IMR-90 (cell line): Measurements from ENCODE around the gene RNF17.

Experiments used
- BHLHE40 ChIP-seq: fragments of 150-350 bp; IDR thresholded peaks from 2 replicates; pipeline ENCODE4 v1.6.1; 2016; ENCODE audit warnings: mild to moderate bottlenecking, low read depth, low read length
- POLR2A ChIP-seq: IDR thresholded peaks from 2 replicates; pipeline ENCODE4 v1.6.1; 2012; ENCODE audit warnings: mild to moderate bottlenecking, low read depth, low read length
- RFX5 ChIP-seq: IDR thresholded peaks from 2 replicates; pipeline ENCODE4 v1.8.0; 2012; ENCODE audit warnings: low read depth, mild to moderate bottlenecking, low read length, moderate library complexity
- SMC3 ChIP-seq: fragments of 150-350 bp; IDR thresholded peaks from 2 replicates; pipeline ENCODE4 v1.6.1; 2016; ENCODE audit warnings: low read depth, mild to moderate bottlenecking, antibody characterized with exemption, low read length, moderate library complexity
- TF ChIP-seq, protein P1 (sequence below): conservative IDR thresholded peaks from 2 replicates; pipeline ENCODE4 v1.5.1; 2012; ENCODE audit warnings: mild to moderate bottlenecking, low read depth, low read length, improper control_type of control experiment

GRCh38 chr13:24854311-24854710, 90.3 kb downstream of the RNF17 start:
- TF ChIP-seq, protein P1, sequence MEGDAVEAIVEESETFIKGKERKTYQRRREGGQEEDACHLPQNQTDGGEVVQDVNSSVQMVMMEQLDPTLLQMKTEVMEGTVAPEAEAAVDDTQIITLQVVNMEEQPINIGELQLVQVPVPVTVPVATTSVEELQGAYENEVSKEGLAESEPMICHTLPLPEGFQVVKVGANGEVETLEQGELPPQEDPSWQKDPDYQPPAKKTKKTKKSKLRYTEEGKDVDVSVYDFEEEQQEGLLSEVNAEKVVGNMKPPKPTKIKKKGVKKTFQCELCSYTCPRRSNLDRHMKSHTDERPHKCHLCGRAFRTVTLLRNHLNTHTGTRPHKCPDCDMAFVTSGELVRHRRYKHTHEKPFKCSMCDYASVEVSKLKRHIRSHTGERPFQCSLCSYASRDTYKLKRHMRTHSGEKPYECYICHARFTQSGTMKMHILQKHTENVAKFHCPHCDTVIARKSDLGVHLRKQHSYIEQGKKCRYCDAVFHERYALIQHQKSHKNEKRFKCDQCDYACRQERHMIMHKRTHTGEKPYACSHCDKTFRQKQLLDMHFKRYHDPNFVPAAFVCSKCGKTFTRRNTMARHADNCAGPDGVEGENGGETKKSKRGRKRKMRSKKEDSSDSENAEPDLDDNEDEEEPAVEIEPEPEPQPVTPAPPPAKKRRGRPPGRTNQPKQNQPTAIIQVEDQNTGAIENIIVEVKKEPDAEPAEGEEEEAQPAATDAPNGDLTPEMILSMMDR, result no peak
- no peak for TF ChIP-seq POLR2A
- TF ChIP-seq RFX5, result no peak
- TF ChIP-seq BHLHE40, result no peak
- TF ChIP-seq SMC3, result no peak
